ENCODE data around the gene TRPC5OS.

GRCh38 chrX:111874241-111874640, 1.7 kb upstream of the TRPC5OS start:
- TF ChIP-seq CTCF (IDR thresholded peaks at IDR 0.05), result no peak
- no peak for TF ChIP-seq POLR2A (IDR thresholded peaks at IDR 0.05)
